Uterus (tissue), 2 donors: ENCODE results near the gene HSD17B2.

Experiments
- CTCF ChIP-seq, 4 experiments: fragments of 200-600 bp in 2 of 4; fragments of 450-650 bp in 2 of 4; sonication (generic) in 2 of 4; IDR thresholded peaks; one replicate each; pipeline ENCODE4 v1.5.1; 2016 to 2019; ENCODE audit warnings: antibody characterized with exemption in 4 of 4, mild to moderate bottlenecking in 2 of 4, moderate library complexity in 1 of 4
- POLR2A ChIP-seq, 2 donors: fragments of 450-650 bp; IDR thresholded peaks; one replicate each; pipeline ENCODE4 v1.6.1; 2016; ENCODE audit warnings: antibody characterized with exemption in 2 of 2, mild to moderate bottlenecking in 1 of 2, moderate library complexity in 1 of 2

DNA sequence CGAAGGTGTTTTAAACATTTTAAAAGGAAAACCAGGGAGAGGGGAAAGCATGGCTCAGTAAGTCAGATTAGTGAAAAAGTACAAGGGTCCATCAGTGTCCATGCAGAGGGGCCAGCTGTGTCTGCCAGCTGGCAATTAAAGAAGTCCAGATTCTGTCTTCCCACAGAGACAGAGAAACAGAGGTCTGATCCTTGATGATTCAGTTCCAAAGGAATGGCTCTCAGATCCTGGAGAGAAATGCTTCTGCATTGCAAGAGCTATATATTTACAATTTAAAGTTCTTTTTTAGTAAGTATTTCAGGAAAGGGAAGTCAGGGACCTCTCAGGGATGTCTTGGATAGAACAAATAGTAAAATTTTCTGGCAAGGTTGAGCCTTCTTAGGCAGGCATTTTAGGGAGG lies 56.2 kb downstream of the HSD17B2 start:
- TF ChIP-seq CTCF (IDR thresholded peaks at IDR 0.05) (no peak), POLR2A (IDR thresholded peaks at IDR 0.05) (no peak)
